ENCODE data around the gene AMN.
"Not testable (repeated sequence)": the region's sequence is repeated elsewhere in the genome, so short reads cannot be mapped to it uniquely, and the experiment has no call there.

Gene AMN

DNA sequence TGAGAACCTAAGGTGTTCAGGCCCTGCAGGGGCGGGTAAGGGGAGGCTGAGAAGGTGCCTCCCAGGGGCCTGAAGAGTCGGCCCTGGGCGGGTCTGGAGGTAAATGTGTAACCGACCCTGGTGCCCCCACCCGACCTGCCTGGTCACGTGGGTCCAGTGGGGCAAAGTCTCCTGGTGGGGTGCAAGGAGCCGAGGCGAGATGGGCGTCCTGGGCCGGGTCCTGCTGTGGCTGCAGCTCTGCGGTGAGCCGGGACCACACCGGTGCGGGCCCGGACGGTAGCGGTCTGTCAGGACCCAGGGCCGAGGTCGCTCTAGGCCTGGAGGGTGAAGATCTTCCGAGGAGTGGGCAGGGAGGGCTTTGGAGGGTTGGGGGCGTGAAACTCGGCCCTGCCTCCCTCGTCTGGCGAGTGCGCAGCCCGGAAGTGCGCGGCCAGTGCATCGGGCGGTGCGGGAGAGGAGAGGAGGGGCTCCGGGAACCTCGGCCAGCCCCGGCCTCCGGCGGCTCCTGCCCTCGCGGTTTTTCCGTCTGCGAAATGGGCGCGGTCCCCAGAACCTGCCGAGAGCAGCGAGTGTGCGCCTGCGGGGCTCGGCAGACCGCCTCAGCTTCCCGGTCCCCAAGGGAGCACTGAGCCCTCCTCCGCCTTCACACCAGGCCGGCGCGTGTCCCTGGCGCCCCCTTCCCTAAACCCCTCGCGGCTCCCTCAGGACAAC, at the start of gene AMN:
Gene AMN (plus strand): TSS at position 174 of the 711 bp plus-strand sequence. CDS start 26 bp downstream, at position 200.
- DNase-seq: no peak

DNA sequence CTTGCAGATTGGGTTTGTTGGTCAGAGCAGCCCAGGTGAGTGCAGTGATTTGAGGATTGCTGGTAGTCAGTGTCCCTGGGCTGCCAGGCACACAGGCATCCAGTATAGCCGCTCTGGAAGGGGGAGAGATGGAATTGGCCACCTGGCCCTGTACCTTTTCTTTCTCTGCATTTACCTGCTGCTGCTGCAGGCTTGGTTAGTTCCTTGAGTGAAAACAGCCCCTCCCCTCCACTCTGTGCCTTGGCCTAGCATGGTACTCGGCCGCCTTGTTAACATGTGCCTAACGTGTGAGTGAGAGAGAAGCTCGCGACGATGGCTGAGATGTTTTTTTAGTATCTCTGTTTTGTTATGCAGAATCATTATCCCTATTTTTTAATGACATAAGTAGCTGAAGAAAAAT, 49.3 kb upstream of the AMN start:
- no peak for DNase-seq

DNA sequence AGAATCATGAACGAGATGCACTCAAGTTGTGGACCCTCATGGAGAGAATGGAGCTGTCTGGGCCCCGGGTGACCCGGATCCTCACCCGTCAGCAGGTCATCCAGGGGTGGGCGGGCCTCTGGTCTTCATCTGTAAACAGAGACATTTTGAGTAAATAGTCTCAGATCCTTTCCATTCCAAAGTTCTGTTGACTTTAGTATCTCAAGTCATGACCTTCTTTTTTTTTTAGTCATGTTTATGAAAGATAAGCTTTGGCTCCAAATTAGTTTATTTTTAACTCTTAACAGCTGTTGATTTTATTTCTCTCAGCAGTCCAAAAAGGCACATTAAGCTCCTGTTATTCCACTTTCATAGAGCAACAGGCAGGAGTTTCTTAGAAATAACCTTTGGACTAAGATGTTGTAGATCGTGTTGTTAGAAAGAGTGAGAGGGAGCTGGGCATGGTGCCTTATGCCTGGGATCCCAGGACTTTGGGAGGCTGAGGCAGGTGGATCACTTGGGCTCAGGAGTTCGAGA, 48.9 kb upstream of the AMN start:
- DNase-seq: no peak

DNA sequence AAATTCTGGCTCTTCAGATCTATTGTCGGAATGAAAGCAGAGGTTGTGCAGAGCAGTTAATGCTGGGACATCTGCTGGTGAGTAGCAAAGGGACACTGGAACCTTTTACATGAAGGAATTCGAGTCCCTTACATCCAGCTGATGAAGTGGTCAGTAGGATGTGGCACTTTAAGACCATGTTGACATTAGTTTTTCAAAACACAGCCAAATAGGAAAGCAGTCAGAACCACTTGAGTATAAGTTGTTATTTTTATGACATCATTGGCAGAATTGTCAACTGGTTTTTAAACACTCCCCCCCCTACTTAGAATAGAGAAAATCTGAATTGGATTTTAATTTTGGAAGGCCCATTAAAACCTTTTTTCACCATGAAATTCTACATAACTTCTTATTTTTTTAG, 46.8 kb upstream of the AMN start:
- DNase-seq: no peak

DNA sequence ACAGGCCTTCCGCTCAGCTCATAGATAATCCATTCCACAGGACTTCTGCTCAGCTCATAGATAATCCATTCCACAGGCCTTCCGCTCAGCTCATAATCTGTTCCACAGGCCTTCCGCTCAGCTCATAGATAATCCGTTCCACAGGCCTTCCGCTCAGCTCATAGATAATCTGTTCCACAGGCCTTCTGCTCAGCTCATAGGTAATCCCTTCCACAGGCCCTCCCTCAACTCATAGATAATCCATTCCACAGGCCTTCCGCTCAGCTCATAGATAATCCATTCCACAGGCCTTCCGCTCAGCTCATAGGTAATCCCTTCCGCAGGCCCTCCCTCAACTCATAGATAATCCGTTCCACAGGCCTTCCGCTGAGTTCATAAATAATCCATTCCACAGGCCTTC, 45.0 kb upstream of the AMN start:
- not testable (repeated sequence) for DNase-seq

DNA sequence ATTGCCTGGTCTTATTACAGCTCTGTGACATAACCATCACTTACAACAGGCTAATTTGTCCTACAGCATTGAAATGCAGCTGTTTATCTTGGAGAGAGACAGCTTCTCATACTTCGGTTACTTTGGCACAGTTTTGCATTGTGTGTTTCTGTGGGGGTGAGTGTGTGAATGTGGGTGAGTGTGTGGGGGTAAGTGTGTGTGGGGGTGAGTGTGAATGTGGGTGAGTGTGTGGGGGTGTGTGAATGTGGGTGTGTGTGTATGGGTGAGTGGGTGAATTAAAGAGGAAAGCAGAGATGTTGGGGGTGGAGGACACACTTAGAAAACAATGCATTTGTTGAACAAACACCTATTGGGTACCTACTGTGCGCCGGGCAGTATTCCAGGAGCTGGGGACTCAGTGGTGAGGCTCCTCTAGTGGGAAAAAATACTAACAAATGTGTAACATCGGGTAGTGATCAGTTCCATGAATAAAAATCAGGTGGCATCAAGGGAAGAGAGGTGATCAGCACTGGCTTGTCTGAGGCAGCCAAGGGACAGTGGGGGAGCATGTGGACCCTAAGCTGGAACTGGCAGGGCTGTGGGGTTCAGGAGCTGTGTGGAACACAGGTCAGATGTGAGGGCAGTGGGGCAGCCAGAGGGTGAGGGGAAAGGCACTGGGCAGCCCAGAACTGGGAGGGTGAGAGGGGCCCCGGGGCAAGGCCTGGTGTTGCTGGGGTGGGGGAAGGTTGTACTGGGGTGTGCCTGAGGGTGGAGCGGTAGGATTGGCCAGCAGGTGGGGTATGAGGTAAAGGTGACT, 44.1 kb upstream of the AMN start:
- no peak for DNase-seq

DNA sequence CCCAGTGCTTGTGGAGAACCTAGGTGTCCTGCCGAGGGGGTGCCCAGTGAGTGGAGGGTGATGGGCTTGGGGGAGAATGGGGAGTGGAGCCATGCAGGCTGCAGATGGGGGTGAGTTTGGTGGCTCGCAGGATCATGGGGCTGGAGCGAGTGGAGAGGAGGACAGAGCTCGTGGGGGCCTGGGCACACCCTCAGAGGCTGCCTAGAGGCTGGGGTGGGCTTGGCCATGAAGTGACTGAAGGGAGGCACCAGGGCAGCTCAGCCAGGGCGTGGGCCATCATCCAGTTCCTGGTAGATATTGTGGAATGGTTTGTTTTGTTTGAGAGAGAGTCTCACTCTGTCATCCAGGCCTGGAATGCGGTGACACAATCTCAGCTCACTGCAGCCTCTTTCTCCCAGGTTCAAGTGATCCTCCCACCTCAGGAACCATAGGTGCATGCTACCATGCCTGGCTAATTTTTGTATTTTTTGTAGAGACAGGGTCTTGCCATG, 43.4 kb upstream of the AMN start:
- DNase-seq: no peak

DNA sequence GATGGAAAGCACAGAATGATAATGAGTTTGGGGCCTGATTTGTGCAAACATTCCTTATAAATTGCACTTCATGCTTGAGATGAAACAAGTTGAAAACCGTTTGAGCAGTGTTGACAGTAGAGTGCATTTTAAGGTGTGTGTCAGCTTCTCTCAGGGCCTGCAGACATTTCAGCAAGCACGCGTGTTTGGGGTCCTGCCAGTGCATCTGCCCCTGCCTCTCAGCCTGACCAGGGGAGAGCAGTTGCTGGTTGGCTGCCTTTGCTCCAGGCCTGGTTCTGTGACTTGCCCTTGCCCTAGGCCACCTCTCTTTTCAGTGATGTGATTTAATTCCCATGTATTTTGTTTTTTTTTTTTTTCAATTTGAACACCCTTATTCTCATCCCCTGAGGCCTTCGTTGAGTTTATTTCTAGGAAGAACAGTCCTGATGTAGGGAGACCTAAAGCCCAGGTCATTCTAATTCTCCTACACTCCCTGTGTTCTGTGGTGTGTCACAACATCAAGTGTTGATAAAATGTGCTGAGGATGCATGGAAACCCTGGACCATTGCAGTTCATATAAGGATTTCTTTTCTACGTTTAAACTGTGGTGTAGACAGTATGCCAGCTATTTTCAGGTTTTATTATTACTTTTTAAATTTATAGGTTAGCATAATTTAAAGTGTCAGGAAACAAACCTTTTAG, 40.1 kb upstream of the AMN start:
- DNase-seq: peak in 1 of 2 experiments; percentile 11

DNA sequence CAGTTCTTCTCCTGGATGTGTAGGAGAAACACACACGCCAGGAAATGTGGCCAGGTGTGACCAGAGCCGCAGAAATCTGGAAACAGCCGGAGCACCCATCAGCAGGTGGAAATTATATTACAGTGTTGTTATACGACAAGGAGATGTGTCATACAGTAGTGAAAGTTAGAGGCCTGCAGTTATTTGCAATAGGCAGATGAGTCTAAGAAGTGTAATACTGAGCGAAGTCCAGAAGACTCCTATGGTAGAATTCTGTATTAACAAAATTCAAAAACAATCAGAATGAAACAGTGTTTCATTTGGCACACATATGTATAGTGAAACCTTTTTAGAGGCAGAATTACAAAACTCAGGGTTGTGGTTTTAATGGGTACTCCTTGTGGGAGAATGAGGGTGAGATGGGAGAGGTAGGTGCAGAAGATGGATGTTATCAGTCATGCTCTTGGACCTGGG, 39.3 kb upstream of the AMN start:
- DNase-seq: no peak

DNA sequence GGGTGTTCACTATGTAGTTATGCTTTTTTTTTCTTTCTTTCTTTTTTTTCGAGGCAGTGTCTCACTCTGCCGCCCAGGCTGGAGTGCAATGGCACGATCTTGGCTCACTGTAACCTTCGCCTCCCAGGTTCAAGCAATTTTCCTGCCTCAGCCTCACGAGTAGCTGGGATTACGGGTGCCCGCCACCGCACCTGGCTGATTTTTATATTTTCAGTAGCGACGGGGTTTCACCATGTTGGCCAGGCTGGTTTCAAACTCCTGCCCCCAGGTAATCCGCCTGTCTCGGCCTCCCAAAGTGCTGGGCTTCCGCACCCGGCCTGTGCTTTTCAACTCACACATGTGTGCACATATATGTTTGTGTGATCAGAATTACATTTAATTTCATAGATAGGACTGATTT, 38.9 kb upstream of the AMN start:
- DNase-seq: no peak

DNA sequence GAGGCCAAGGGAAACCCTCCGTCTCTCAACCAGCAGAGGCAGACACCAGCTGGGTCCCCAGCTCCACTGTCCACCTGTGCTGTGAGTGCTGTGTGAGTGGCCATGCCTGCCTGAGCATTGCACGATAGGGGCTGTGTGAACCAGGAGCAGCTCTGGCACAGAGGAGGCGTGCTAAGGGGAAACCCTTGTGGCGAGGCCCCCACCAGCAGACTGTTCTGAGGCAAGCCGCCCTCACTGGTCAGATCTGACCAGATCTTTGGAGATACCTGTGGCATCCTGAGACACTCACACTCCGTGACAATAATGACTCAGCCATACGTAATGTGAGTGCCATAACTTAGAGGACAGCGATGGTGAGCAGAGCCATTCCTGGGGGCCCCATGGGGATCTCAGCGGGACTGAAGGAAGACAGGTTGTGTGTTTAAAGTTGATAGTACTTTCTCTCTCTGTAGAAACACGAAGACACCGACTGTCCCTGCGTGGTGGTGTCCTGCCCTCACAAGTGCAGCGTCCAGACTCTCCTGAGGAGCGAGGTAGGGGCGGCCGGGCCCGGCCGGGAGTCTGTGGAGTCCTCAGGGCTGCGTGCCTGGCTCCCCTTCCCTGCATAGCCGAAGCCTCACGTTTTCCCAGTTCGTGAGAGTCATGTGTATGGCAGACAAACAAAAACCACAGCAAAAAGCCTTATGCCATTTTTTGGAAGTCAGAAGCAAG, 36.6 kb upstream of the AMN start:
- DNase-seq: no peak

DNA sequence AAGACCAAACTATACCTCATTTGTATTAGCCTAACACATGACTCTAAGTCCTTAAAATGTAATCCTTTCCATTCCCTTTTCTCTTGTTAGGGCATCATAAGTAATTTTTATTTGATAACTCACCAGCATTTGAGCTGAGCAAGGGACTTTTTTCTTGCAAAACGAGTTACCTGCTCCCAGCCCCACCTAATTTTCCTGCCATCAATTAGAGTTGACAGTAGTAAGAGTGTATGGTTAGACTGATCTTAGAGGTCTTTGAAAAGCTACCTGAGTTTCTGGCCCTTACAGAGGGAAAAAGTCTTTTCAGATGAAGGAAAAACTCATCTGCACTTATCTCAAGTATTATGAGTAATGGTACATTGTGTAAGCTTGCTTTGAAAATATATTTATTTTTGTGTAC, 33.7 kb upstream of the AMN start:
- DNase-seq: no peak

DNA sequence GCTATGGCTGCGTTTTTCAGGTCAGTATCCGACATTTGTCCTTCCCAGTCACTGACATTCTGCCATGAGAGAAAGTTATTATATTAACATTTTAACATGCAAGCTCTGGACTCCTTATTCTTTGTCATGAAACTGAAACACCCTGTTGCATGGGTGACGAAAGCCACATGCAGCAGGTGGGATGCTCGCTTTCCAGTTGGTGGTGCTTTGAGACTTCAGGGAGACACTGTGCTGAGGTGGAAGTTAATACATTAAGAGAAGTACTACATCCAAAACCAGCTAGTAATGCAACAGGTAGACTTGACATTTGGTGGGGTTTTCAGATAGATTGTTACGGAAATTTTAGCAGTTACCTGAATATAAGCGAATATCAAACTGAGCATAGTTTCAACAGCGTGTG, 32.8 kb upstream of the AMN start:
- DNase-seq: no peak

DNA sequence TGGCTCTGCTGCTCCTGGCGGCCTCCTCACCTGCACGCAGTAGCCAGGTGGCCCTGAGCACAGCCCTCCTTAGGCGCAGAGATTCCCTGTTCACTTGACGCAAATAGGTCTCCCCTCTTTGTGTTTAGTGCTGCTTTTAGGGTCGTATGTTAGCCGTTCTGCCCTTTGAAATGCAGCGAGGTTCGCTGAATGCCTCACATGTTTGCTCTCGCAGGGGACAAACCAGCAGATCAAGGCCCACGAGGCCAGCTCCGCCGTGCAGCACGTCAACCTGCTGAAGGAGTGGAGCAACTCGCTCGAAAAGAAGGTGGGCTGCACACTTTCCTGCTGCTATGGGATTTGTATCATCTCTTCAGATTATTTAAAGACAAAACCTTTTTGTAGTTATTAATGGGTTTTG, 31.4 kb upstream of the AMN start:
- no peak for DNase-seq

DNA sequence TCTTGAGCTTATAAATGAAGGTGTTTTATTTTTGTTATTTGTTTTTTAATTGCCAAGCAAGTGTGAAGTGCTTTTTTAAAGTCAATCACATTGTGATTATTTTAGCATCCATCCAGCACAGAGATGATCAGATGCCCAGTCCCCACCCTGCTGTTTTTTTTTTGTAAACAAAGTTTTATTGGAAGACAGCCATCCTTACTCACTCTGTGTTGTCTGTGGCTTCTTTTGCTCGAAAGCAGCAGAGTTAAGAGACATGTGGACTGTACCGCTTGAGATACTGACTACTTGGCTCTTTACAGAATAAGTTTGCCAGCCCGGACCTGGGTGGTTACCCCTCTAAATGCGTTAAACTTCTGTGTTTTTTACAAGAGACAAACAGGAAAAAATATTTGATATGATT, 30.9 kb upstream of the AMN start:
- no peak for DNase-seq

DNA sequence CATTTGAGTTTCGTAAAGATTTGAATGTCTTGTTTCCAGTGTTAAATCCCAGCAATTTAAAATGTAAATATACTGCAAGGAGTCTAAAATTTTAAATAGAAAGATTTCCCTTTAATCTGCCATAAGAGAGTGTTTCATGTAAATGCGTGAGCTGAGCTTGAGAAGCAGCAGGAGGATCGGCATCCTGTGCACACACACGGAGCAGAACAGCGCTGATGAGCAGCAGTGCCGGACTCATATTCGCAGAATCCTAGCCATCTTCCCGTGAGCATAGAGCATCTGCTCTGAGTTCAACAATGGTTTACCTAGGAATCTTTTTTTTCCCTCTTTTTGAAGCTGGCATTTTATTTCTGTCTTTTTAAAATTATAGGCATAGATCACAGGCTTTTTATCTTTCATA, 29.8 kb upstream of the AMN start:
- no peak for DNase-seq

DNA sequence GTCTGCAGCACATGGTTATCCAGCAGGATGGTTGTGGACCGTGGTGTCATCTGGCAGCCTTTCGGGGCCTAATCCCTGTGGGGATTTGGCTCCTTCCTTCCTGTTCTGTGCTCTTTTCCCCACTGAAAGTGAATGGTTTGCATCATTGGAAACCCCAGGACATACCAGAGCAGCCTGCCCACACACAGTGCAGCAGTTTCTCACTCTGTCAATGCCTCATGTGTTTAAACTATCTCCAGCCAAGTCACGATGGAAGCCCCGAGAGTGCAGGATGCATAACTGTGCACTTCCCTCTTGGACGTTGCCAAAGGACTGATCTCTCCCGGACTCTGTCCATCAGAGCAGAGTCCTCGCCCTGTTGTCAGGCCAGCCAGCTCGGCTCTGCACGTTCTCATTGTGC, 29.0 kb upstream of the AMN start:
- DNase-seq: no peak

DNA sequence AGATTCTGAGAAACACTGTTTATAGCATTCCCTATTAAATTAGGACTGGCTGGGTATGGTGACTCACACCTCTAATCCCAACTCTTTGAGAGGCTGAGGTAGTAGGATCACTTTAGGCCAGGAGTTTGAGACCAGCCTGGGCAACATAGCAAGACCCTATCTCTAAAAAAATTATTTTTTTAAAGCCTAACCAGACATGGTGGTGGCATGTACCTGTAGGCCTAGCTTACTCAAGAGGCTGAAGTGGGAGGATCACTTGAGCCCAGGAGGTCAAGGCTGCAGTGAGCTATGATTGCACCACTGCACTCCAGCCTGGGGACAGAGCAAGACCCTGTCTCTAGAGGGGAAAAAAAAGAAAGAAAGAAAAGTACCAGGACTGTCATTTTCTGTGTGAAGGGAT, 25.7 kb upstream of the AMN start:
- DNase-seq: not testable (repeated sequence)

DNA sequence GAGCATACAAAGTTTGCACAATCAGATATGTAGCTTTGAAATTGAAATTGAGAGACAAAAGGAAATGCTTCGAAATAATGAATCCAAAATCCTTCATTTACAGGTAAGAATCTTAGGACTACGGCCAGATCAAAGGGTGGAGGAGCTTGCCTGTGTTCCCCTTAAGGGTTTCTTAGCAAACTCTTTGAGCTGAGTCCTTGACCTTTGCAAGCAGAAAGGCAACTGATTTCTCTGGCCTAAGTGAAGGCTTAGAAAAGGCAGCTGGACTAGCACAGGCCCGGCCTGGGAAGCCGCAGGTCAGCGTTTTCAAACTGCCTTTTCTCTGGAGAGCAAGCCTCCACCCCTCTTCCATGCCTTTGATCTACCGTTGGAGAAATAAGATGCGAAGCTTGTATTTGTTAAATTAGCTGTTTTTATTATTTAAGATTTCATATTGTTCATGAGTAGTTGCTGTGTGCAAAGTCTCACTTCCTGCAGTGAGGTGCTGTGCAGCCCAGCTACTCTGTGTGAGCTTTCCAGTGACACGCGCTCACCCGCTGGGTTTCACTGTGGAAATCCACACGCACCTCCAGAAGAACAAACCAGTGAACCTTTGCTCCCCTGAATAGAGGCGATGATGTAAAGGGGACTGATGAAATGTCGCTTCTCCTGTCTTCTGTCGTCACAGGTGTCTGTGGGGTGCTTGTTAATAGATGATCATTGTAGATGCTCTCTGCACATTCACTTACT, 25.0 kb upstream of the AMN start:
- no peak for DNase-seq

DNA sequence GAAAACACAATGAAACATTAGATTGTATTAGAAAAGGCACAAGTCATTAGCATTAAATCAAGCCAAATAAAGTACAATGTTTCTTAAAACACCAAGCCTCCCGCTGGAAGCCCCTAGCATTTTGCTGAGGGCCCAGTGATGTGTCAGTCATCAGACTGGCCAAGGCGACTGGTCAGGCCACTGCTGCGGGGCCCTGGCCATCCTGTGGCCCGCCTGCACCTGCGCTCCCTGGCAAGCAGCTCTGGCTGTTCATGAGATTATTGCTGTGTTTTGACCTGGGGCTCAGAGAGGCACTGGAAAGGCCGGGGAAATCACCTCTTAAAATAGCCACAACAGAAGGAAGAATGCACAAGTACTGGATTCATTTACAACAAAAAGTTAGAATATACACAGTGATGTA, 24.2 kb upstream of the AMN start:
- no peak for DNase-seq

DNA sequence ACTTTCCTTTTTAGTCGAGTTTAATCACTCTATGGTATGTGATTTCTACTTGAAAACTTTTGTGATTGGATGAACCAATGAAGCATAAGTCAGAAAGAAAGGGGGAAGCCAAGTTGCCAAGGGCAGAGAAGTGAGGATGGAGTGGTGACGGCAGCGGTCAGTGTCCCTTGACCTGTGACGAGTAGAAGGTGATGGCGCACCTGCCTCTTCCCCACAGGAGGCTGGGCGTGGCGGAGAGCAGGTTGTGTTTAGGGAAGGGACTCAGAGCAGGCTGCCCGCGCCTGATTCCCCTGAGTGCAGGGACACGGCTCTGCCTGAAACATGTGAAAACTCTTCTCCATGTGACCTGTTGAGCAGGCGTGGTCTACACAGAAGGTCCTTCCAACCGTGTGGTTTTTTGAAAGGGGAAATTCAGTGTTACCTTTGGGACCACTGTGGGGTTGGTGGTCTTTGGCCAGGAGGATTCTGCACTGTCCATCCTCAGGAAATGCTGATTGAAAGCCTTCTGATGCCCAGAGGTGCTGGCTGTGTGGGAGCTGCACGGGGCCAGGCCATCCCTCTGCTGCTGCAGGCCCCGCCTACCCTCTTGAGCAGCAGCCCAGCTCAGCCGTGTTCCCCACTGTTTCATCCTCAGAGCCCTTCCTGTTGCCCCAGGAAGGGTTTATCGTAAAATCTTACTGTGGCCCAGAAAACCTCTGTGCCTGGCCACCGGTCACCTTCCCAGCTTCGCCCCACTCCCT, 23.5 kb upstream of the AMN start:
- DNase-seq: peak; percentile 18 to 36
